NCI-H128 (cell line): Measurements from ENCODE around the gene ACTA1.
"Not testable (repeated sequence)": the region's sequence is repeated elsewhere in the genome, so short reads cannot be mapped to it uniquely, and the experiment has no call there.

ENCODE experiments used
- DNase-seq: peaks from one replicate; lab custom pipeline; 2025; ENCODE audit not compliant: unreplicated experiment; lab: John Stamatoyannopoulos, UW

ACTA1 gene

DNA sequence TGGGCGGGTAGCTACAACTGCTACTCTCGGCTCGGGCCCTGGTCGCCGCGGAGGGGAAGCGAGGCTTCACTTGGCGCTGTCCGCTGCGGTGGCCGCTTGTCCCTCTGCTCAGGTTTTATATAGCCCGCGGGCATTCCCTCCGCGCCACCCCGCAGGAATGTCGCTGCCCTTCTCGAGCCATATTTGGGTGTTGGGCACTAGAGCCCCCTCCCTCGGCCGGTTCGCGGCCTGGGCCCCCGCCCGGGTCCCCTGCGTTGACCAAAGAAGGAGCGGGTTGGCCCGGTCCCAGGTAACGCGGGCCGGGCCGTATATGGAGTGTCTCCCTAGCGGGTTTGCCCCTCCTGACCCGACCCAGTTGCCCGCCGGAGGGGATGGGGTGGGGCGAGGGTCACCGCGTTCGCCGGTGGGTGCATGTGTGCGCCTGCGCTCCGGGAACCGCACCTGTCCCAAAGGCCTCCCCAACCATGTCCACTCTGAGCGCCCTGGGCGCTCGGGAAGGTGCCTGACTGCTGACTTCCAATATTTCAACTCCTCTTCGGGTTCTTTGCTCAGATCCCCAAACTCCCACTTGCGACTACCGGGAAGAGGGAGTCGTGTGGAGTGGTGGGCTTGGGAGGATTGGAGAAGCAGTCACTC lies at the start of gene ACTA1:
Gene ACTA1 (minus strand): TSS at position 90 of the 636 bp plus-strand sequence. CDS start 979 bp downstream, outside the sequence.
- no peak for DNase-seq

DNA sequence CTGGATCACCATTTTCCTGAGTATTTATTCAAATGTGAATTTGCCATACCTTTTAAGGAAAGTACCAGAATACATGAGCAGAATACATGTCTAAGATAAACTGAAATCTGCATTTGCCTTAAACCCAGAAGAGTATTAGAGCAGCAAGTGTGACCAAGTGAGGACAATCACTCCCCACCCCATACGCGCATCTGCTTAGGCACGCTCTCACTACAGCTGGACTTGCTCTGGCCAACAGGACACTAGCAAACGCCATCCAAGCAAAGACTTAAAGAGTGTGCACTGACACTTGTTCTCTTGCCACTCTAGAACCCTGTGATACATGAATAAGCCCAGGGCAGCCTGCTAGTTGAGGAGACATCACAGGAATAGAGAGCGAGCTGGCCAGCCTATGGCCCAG lies 48.6 kb upstream of the ACTA1 start:
- no peak for DNase-seq

DNA sequence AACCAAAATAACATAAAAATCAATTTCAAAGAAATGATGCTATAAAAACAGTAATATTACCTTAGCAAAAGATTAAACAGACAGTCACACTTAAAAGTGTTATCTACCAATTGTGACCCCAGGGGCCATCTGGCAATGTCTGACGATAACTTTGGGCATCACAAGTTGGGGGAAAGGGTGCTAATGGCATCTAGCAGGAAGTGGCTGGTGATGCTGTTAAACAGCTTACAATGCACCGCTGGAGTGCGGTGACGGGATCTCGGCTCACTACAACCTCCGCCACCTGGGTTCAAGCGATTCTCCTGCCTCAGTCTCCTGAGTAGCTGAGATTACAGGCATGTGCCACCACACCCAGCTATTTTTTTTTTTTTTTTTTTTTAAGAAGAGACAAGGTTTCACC lies 46.6 kb upstream of the ACTA1 start:
- DNase-seq = no peak

DNA sequence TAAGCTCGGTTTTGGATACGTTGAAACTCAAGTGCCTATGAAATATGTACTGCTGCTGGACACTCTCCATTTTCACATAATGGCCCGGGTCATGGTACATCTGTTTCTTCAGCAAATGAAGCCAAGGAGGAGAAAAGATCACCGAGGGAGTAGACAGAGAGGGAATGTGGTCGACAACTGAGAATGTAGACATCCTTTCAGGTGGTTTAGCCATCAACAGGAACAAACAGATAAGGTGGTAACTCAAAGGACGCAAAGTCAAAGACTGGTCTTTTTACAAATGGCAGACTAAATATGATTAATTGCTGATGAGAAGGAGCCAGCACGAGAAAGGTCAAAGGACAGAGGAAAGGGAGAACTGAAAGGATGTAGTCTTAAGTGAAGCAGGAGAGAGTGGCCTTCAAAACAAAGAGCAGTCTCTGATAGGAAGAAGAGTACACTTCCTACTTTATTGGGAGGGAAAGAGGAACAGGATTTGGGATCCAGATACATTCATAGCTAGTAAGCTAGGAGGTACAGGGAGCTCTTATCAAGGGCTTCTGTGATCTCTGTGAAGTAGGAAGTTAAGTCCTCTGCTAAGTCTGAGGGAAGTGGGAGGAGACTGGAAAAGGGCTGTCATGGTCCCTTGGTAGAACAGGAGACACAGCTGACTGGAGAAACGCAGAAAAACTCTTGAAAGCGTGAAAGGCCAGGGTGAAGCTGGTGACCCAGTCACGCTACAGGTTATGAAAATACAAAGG lies 45.9 kb upstream of the ACTA1 start:
- no peak for DNase-seq

DNA sequence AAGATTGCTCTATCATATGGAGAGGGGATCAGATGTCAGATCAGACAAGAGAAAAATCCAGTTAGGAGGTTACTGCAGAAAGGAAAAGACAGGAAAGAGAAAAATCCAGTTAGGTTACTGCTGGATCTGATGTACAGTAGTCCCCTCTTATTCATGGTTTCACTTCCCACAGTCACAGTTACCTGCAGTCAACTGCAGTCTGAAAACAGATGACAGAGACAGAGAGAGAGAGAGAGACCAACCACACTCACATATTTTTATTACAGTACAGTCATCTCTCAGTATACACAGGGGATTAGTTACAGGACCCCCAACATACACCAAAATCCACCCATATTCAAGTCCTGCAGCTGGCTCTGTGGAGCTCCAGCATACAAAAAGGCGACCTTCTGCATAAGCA lies 45.0 kb upstream of the ACTA1 start:
- no peak for DNase-seq

DNA sequence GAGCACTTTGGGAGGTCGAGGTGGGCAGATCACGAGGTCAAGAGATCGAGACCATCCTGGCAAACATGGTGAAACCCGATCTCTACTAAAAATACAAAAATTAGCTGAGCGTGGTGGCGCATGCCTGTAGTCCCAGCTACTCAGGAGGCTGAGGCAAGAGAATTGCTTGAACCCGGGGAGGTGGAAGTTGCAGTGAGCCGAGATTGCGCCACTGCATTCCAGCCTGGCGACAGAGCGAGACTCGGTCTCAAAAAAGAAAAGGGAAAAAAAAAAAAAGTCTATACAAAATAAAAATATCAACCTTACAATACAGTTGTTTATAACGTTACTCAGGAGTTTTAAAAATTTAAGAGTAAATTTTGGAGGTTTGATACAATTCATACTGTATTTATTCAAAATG lies 42.0 kb upstream of the ACTA1 start:
- not testable (repeated sequence) for DNase-seq

DNA sequence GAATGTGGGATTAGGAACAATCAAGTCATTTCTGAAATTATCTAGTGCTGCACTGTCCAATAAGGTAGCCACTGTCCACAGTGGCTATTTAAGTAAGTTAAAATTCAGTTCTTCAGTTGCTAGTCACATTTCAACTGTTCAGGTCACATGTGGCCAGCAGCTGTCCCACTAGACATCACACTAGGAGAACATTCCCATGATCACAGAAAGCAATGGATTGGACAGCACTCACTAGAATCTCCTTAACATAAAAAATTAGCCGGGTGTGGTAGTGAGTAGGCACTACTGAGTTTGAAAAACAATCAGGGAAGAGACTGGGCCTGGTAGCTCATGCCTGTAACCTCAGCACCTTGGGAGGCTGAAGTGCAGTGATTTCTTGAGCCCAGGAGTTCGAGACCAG lies 40.6 kb upstream of the ACTA1 start:
- DNase-seq = no peak

DNA sequence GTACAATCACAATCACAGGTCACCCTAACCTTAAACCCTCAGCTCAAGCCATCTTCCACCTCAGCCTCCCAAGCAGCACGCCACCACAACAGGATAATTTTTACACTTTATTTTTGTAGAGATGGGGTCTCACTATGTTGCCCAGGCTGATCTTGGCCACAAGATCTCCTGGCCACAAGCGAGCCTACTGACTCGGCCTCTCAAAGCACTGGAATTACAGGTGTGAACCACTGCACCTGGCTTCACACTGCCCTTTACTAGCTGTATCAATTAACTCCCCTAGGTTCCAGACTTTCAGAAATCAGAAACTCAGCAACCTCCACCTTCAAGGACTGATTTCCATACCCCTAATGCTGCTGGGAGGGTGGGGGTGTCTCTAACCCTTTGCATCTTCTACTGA lies 37.3 kb upstream of the ACTA1 start:
- DNase-seq = no peak

DNA sequence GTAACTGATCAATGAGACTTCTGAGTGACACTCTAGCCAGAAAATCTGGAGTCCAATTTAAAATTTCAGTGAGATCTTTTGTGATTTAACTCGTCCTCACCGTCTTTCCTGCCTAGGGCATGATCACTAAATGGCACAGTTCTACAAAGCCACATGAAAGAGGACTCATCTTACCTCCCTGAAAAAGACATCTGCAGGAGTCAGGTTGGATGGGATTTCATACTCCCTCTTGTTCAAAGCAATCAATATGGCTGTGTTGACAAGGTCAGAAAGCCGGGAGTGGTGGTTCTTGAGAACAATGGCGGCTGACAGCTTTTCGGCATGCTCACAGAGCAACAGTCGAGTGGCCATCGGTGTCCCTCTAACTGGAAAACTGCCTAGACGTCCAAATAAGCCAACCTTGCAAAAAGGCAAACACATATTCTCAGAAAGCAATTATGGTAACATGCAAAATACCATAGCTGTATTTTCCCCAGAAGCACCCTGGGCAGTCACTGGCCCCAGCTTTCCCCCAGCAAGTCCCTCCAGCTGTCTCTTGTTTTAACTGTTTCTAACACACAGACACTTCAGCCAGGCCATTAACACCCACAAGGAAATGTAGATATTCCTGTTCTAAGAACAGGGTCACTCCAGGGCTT lies 36.6 kb upstream of the ACTA1 start:
- no peak for DNase-seq

DNA sequence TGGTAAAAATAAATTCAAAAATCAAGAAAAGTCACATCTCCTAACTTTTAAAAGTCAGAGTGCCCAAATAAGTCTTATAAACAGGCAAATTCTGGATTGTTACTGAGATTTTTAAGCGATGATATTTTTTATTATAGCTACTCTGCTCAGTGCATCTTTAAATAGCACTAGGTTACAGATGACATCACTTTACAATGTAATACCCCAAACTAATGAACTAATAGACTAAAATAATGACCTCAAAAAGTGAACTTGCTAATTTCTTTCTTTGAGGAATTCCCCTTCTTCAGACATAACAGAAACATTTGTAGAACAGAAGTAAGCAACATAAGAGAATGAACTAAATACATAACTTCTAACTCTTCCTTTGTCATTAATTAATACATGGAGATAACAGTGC lies 33.0 kb upstream of the ACTA1 start:
- no peak for DNase-seq

DNA sequence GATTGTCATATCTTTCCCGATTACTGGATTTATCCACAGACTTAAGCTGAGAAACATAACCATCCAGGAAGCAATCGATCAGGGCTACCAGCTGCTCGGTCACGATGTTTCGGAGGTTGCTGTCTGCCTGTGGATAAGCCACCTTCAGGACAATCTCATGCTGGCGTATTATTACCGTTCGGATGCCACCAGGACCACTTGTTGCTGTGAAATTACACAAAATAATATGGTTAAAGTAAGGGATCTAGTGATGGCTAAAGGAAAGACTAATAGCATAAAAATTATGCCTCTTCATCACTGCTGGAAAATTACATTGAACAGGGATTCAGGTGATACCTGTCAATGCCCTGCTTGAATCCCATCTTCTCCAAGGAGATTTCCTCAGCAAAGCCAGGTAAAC lies 30.8 kb upstream of the ACTA1 start:
- DNase-seq = no peak

DNA sequence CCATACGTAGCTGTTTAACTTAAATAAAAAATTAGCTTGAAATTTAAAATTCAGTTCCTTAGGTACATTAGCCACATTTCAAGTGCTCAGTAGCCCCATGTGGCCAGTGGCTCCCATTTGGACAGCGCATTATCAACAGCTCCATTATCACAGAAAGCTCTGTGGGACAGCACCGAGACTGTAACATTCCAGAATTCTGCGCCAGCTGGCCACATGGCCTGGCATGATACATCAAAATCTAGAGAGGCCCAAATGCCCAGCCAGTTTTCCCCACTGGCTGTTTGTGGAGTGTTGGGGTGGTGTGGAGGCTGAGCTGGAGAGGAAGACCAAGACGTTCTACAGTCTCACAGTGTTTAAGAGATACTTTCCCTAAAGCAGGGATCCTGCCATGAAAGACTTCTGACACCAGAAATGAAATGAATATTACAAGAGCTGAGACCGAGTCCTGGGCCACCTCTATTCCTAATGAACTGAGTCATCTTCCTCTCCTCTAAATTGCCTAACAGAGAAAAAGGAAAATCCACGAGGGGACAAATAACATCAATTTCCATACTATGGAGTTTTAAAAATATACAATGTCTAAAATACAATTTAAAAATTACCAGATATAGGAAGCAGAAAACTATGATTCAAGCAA lies 27.3 kb upstream of the ACTA1 start:
- DNase-seq = no peak

DNA sequence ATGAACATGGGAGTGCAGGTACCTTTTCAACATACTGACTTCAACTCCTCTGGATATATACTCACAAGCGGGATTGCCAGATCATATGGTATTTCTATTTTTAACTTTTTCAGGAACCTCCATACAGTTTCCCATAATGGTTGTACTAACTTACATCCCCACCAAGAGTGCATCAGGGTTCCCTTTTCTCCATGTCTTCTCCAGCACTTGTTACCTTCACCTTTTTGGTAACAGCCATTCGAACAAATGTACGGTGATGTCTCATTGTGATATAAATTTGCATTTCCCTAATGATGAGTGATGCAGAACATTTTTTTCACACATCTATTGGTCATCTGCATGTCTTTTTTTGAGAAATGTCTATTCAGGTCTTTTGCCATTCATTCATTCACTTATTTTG lies 25.9 kb upstream of the ACTA1 start:
- no peak for DNase-seq

DNA sequence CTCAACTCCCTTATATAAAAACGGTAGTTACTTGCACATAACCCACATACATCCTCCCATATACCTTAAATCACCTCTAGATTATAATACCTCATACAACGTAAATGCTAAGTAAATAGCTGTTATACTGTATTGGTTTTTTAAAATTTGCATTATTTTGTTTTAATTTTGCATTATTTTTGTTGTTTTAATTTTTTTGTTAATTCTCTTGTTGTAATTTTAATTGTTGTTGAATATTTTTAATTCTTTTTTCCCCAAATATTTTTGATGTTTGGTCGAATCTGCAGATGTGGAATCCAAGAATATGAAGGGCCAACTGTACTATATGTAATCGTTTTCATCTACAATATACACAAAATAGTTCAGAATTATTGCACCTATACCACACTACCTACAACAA lies 23.5 kb upstream of the ACTA1 start:
- DNase-seq = no peak

DNA sequence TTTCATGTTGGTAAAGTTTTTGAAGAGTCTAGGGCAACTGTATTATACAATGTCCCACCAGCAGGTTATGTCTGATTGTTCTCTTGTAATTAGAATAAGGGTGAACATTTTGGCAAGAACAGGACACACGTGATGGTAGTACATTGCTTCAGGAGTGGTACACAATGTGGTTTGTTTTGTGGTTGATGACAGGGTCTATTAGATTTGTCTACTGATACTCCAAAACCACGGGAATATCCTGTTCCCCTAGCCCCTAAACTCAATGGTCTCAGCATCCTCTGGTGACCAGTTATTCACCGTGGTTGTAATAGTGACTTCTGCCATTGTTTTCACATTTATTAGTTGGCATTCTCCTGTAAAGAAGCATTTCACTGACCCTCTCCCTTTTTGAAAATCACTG lies 22.1 kb upstream of the ACTA1 start:
- DNase-seq = no peak

DNA sequence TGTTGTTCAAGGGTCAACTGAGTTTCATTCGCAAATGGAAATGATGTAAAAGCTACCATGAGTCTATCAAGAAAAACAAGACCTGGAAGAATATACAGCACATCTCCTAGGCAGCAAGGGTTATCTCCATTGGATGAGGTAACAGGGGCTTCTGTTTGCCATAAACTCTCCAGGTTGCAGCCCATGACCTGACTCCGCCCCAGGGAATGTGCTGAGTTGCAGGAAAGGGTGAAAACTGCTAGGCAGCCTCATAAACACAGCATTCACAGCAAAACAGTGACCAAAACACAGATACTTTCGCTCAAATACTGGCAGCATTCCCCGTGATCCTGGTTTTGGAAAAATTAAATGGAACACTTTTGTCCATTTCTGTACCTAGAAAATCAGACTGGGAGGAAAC lies 20.2 kb upstream of the ACTA1 start:
- no peak for DNase-seq

DNA sequence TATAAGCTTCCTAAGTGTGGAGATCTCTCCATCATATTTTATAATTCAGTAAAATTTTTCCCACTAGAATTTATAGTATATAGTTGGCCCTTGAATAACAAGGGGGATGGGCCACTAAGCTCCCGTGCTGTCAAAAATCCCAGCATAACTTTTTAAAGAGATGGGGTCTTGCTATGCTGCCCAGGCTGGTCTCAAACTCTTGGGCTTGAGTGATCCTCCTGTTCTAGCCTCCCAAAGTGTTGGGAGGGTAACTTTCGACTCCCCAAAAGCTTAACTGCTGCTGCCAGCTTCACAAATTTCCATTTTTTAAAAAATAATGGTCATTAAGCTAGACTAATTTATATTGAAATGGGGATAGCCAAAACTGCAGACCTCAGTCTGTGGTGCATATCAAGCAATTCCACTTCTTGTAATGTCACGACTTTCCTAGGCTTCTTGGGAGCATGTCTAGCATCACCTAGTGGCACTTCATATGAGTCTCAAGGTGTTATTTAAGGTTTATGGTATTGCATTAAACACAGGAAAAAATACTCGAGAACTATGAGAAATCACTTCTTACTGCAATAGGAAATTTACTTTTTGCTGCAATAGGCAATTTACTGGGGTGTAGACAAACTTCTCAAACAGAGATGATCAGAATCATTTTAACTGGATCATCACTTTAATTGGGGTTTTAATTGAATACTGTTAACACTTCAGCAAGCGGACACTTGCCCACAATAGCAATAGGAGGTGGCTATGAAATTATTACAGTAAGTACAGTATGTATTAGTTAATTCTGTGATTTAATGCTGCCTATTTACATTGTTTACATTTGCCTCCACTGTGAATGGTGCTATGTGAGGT lies 19.3 kb upstream of the ACTA1 start:
- no peak for DNase-seq

DNA sequence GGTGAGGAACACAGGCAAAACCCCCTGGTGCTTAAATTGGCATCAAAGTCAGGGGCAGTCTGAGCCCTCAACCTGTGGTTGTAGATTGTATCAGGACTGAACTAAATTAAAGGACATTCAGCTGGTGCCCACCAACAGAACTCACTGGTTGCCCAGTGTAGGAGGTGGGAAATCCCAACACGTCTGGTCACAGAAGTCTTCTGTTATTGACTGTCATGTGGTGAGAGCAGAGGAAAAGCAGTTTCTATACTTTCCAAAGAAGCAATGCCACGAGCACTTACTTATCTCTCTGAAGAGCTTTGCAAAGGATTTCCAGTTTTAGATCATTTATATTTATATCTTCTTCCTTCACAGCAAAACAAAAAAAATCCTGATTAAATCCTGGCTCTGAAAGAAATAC lies 15.0 kb upstream of the ACTA1 start:
- DNase-seq = no peak

DNA sequence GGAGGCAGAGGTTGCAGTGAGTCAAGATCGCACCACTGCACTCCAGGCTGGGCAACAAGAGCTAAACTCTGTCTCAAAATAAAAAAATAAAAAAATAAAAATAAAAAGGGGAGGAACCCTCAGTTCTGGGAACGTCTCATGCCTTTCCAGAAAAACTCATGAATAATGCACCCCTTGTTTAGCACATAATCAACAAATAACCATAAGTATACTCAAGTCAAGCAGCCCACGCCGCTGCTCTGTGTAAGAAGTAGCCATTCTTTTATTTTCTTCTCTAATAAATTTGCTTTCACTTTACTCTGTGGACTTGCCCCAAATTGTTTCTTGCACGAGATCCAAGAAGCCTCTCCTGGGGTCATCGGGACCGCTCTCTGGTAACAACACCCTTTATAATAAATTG lies 14.5 kb upstream of the ACTA1 start:
- DNase-seq = no peak

DNA sequence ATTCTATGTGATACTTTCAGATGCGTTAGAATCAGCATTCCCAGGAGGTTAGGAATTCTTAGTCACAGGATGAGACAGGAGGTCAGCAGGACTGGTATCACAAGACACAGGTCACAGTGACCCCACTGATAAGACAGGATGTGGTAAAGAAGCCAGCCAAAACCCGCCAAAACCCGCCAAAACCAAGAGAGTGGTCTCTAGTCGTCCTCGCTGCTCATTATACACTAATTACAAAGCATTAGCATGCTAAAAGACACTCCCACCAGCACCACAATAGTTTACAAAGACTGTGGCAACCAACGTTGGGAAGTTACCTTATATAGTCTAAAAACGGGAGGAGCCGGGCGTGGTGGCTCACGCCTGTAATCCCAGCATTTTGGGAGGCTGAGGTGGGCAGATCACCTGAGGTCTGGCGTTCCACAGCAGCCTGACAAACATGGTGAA lies 13.9 kb upstream of the ACTA1 start:
- no peak for DNase-seq

DNA sequence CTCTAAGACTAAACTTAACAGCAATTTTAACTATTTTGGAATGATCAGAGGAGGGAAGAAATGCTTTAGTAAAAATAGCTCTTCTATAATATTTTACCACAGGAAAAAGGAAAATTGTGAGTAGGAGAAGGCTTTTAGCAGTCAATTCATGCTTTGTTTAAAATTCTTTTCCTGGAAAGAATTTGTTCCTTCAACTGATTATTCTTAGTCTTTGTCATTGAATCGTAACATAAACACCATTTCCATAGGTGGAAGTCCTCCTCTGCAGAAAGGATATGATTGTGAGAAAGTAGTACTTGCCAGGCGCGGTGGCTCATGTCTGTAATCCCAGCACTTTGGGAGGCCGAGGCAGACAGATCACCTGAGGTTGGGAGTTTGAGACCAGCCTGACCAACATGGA lies 11.9 kb upstream of the ACTA1 start:
- no peak for DNase-seq
